Brain microvascular endothelial cell (primary cell): ENCODE data around the gene RUNX3.

Experiments
- DNase-seq: peaks from one replicate; pipeline ENCODE4 v3.0.0-alpha.2; 2020
- H3K27ac ChIP-seq: fragments of 250-450 bp; sonication (Bioruptor Pico); 2 replicates; pipeline ENCODE4 v1.5.1; 2020; ENCODE audit warnings: mild to moderate bottlenecking, moderate library complexity
- H3K27me3 ChIP-seq: fragments of 250-450 bp; sonication (Bioruptor Pico); replicated peaks from 2 replicates; pipeline ENCODE4 v1.5.1; 2020; ENCODE audit warnings: mild to moderate bottlenecking
- H3K36me3 ChIP-seq: fragments of 250-450 bp; sonication (Bioruptor Pico); replicated peaks from 2 replicates; pipeline ENCODE4 v1.5.1; 2020; ENCODE audit warnings: mild to moderate bottlenecking
- H3K4me3 ChIP-seq: 2 replicates; pipeline ENCODE4 v1.5.1; 2011; ENCODE audit warnings: low read depth, mild to moderate bottlenecking, control low read depth, low read length, moderate library complexity
- in situ Hi-C: cut with HindIII; loops from 2 replicates; pipeline ENCODE4 v1.10.0; 2017; ENCODE audit warnings: low sequenced_read_pairs, low pct_ligation_motif_present
- TF ChIP-seq, protein P1 (sequence below): IDR thresholded peaks from 2 replicates; pipeline ENCODE4 v1.5.1; 2011; ENCODE audit warnings: low read depth, mild to moderate bottlenecking, moderate library complexity, low read length, control low read depth, inconsistent platforms; ENCODE audit errors: missing control alignments

RUNX3 gene

DNA sequence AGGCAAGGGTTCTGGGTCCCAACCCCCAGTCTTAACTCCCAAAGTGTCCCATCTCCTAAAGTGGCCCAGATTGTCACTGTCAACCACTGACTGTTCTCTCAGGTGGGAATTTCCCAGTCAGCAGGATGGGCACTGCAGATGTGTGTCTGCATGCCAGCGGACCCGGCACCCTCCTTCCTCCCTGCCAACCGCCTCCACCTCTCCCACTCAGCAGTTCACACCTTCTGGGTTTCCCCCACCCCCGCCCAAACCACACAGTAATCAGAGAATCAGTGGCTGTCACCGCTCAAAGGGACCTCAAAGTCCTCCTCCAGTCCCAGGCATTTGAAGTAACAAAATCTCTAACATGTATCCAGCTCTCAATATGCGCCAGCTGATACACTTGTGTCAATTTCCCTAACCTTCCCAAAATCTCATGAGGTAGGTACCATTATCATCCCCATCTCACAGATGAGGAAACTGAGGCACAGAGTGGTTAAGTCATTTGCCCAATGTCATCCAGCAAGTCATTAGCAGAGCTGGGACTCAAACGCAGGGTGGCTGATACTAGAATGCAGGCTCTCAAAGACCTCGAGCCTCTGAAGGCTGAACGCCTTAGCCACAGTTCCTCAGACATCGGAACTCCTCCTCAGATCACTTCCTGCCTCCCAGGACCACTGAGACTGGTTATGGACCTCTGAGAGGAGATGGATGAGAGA lies 4.8 kb downstream of the RUNX3 start:
- DNase-seq, result no peak
- no peak overlapping the region for H3K27ac ChIP-seq

GRCh38 chr1:24923485-24924113 lies 6.5 kb downstream of the RUNX3 start:
- Histone ChIP-seq H3K27ac (no peak overlapping the region), H3K4me3 (no peak overlapping the region), H3K36me3 (no peaks in the 10 kb centered on the region), H3K27me3 (no peaks in the 10 kb centered on the region)
- no peak for DNase-seq
- in situ Hi-C loops, result no loop called here
- TF ChIP-seq, protein P1, sequence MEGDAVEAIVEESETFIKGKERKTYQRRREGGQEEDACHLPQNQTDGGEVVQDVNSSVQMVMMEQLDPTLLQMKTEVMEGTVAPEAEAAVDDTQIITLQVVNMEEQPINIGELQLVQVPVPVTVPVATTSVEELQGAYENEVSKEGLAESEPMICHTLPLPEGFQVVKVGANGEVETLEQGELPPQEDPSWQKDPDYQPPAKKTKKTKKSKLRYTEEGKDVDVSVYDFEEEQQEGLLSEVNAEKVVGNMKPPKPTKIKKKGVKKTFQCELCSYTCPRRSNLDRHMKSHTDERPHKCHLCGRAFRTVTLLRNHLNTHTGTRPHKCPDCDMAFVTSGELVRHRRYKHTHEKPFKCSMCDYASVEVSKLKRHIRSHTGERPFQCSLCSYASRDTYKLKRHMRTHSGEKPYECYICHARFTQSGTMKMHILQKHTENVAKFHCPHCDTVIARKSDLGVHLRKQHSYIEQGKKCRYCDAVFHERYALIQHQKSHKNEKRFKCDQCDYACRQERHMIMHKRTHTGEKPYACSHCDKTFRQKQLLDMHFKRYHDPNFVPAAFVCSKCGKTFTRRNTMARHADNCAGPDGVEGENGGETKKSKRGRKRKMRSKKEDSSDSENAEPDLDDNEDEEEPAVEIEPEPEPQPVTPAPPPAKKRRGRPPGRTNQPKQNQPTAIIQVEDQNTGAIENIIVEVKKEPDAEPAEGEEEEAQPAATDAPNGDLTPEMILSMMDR, result no peak

More for the DNA sequence above, 4.8 kb downstream of the RUNX3 start:
- H3K27me3 ChIP-seq, result no peaks in the 10 kb centered on the region
- H3K36me3 ChIP-seq, result no peaks in the 10 kb centered on the region
- no peak overlapping the region for H3K4me3 ChIP-seq
- TF ChIP-seq, protein P1, result no peak
- in situ Hi-C loops, result no loop called here

- in situ Hi-C loops, result no loop called here
- Histone ChIP-seq H3K36me3 (peaks cover 11% of the 10 kb centered on the region), H3K27ac (no peak overlapping the region), H3K4me3 (no peak overlapping the region), H3K27me3 (no peaks in the 10 kb centered on the region)
- TF ChIP-seq, protein P1, result no peak
- no peak for DNase-seq
Measured at GRCh38 chr1:24921938-24922662, 8.0 kb downstream of the RUNX3 start.

GRCh38 chr1:24921412-24921811 lies 8.7 kb downstream of the RUNX3 start:
- DNase-seq, result no peak
- Histone ChIP-seq H3K4me3 (no peak overlapping the region), H3K36me3 (peaks cover 11% of the 10 kb centered on the region), H3K27me3 (no peaks in the 10 kb centered on the region), H3K27ac (no peak overlapping the region)
- TF ChIP-seq, protein P1, result no peak
- in situ Hi-C loops, result no loop called here

DNA sequence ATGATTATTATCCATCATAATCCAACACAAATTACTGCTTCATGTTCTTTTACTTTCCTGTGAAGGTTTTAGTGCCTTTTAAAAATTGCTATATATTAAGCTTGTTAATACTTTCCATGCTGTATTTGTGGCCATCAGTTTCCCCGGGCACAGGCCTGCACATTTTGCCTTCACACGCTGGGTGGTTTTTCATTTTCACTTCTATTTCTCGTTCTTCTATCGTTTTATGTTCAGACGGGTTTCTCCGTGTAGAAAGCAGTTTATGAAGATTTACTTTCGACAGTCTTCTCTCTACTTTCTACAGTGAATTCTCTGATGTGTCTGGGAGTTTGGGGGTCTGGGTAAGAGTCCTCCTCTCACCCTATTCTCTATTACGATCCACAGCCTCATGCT lies 9.5 kb downstream of the RUNX3 start:
- no peak overlapping the region for H3K27ac ChIP-seq
- no peaks in the 10 kb centered on the region for H3K27me3 ChIP-seq

More for the DNA sequence above, 9.5 kb downstream of the RUNX3 start:
- no peak for DNase-seq
- TF ChIP-seq, protein P1, result no peak
- in situ Hi-C loops, result no loop called here
- Histone ChIP-seq H3K36me3 (peaks cover 11% of the 10 kb centered on the region), H3K4me3 (no peak overlapping the region)
